HG03575 (cell line): Measurements from ENCODE around the gene PILRA.
"Not testable (repeated sequence)": the region's sequence is repeated elsewhere in the genome, so short reads cannot be mapped to it uniquely, and the experiment has no call there.

Experiments used
- ATAC-seq: cut with Tn5 transposase; IDR thresholded peaks from one replicate; pipeline ENCODE4 v1.9.1; 2021; ENCODE audit not compliant: unreplicated experiment, insufficient number of reproducible peaks, low FRiP score; ENCODE audit errors: extremely low read depth

The PILRA gene

GRCh38 chr7:100429637-100430492 is 56.6 kb downstream of the PILRA start, which contains the start of gene MEPCE:
TSS of gene MEPCE (plus strand) at chr7:100429831. CDS start at chr7:100430019, 188 bp downstream.
- ATAC-seq: no peak

- no peak for ATAC-seq
Measured at GRCh38 chr7:100430493-100431285, 57.4 kb downstream of the PILRA start.

GRCh38 chr7:100431286-100431735 is 58.0 kb downstream of the PILRA start:
- ATAC-seq: no peak

- no peak for ATAC-seq
Measured at GRCh38 chr7:100432053-100432452, 58.8 kb downstream of the PILRA start.

GRCh38 chr7:100432621-100433275 is 59.5 kb downstream of the PILRA start:
- no peak for ATAC-seq

- no peak for ATAC-seq
Measured at GRCh38 chr7:100433276-100433591, 59.9 kb downstream of the PILRA start.

- ATAC-seq: no peak
Measured at GRCh38 chr7:100433592-100434296, 60.5 kb downstream of the PILRA start.

- no peak for ATAC-seq
Measured at GRCh38 chr7:100434297-100435144, 61.2 kb downstream of the PILRA start.

GRCh38 chr7:100435401-100436304 is 62.4 kb downstream of the PILRA start:
- no peak for ATAC-seq

- no peak for ATAC-seq
Measured at GRCh38 chr7:100437150-100438100, 64.1 kb downstream of the PILRA start.

- ATAC-seq: no peak
Measured at GRCh38 chr7:100438172-100438571, 64.9 kb downstream of the PILRA start.

GRCh38 chr7:100438731-100439130 is 65.4 kb downstream of the PILRA start:
- ATAC-seq: not testable (repeated sequence)

GRCh38 chr7:100439244-100439643 is 66.0 kb downstream of the PILRA start:
- ATAC-seq: not testable (repeated sequence)

GRCh38 chr7:100441641-100442535 is 68.6 kb downstream of the PILRA start:
- ATAC-seq: no peak

GRCh38 chr7:100443096-100443840 is 70.0 kb downstream of the PILRA start:
- no peak for ATAC-seq
